ENCODE results near the gene EIPR1.

DNA sequence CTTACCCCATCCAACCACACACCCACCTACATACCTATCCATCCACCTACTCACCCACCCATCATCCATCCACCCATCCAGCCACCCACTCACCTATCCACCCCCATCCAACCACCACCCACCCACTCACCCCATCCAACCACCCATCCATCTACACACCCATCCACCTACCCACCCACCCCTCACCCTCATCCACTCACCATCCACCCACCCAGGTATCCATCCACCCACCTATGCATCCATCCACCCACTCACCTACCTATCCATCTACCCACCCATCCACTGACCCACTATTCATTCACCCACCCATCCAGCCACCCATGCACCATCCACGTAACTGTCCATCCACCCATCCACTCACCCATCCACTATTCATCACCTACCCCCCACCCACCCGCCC, 194.8 kb downstream of the EIPR1 start:
- TF ChIP-seq CREB1 (CRISPR knock-in tag; IDR thresholded peaks at IDR 0.05), result no peak
- no peak for TF ChIP-seq ELF4 (CRISPR knock-in tag; IDR thresholded peaks at IDR 0.05; ENCODE audit: low read depth)
- TF ChIP-seq CTCF (IDR thresholded peaks at IDR 0.05), result no peak
- TF ChIP-seq CBFB (CRISPR knock-in tag; IDR thresholded peaks at IDR 0.05; ENCODE audit: low read depth), result no peak
- TF ChIP-seq JUN (CRISPR knock-in tag; IDR thresholded peaks at IDR 0.05), result no peak
- TF ChIP-seq SP1 (CRISPR knock-in tag; conservative IDR thresholded peaks at IDR 0.05), result no peak
- TF ChIP-seq CREM (CRISPR knock-in tag; IDR thresholded peaks at IDR 0.05), result no peak
- no peak for TF ChIP-seq NR3C1 (CRISPR knock-in tag; conservative IDR thresholded peaks at IDR 0.05; ENCODE audit: low read depth)
- TF ChIP-seq FOXK1 (CRISPR knock-in tag; IDR thresholded peaks at IDR 0.05), result no peak
